Heart left ventricle (tissue), 16 donors: ENCODE results near the gene HDHD3. TPM values are rescaled to one million over a fixed set of nuclear protein-coding genes. Genes with fewer than 3 reads are reported as not detected.

Source experiments
- ATAC-seq, 4 donors: fragments of 200-7000 bp; cut with Tn5 transposase; one replicate each; pipeline ENCODE4 v1.9.1; 2020 to 2022; ENCODE audit warnings: moderate library complexity in 4 of 4, mild to moderate bottlenecking in 3 of 4, moderate number of reproducible peaks in 1 of 4
- DNase-seq, 5 donors: peaks; one replicate each; pipeline ENCODE4 v3.0.0-alpha.2; 2020
- H3K27ac ChIP-seq, 12 donors: fragments of 200-600 bp; sonication (generic) in 4 of 12; one replicate each; pipeline versions ENCODE4 v1.5.0 to v1.8.0; 2016 to 2022; ENCODE audit warnings: mild to moderate bottlenecking in 2 of 12
- H3K27me3 ChIP-seq, 9 donors: fragments of 200-600 bp; sonication (generic) in 2 of 9; one replicate each; pipeline versions ENCODE4 v1.5.1 to v1.8.0; 2016 to 2022; ENCODE audit warnings: mild to moderate bottlenecking in 3 of 9
- H3K36me3 ChIP-seq, 9 donors: fragments of 200-600 bp; sonication (generic) in 2 of 9; one replicate each; pipeline versions ENCODE4 v1.5.0 to v1.8.0; 2018 to 2022; ENCODE audit warnings: mild to moderate bottlenecking in 2 of 9
- H3K4me1 ChIP-seq, 12 donors: fragments of 200-600 bp; sonication (generic) in 4 of 12; one replicate each; pipeline versions ENCODE4 v1.5.0 to v1.8.0; 2016 to 2022; ENCODE audit warnings: mild to moderate bottlenecking in 3 of 12
- H3K4me3 ChIP-seq, 12 donors: fragments of 200-600 bp; sonication (generic) in 4 of 12; one replicate each; pipeline versions ENCODE4 v1.5.0 to v1.8.0; 2017 to 2022; ENCODE audit warnings: mild to moderate bottlenecking in 9 of 12, moderate library complexity in 4 of 12
- H3K9me3 ChIP-seq, 12 donors: fragments of 200-600 bp; sonication (generic) in 4 of 12; one replicate each; pipeline versions ENCODE4 v1.5.0 to v1.8.0; 2016 to 2022; ENCODE audit warnings: mild to moderate bottlenecking in 1 of 12
- CTCF ChIP-seq, 12 donors: fragments of 200-600 bp; sonication (generic) in 4 of 12; IDR thresholded peaks; one replicate each; pipeline versions ENCODE4 v1.5.0 to v1.8.0; 2018 to 2022; ENCODE audit warnings: antibody characterized with exemption in 12 of 12, mild to moderate bottlenecking in 5 of 12
- POLR2A ChIP-seq, 2 donors: fragments of 450-650 bp; IDR thresholded peaks; one replicate each; pipeline ENCODE4 v1.6.1; 2017; ENCODE audit warnings: antibody characterized with exemption in 2 of 2, mild to moderate bottlenecking in 2 of 2, moderate library complexity in 2 of 2
- WGBS, 4 donors: extraction: QIAGEN DNeasy Blood & Tissue Kit in 2 of 4; methylation state at CpG; one replicate each; pipeline versions ENCODE4 v1.1.5 to v1.1.7; 2013 to 2018; 5-methylcytosine and 5-hydroxymethylcytosine counted together
- intact Hi-C, 10 donors: fragments of 100-400 bp; cut with DNase I; formaldehyde crosslinking; loops; one replicate each; pipeline versions ENCODE4 v1.11.1 to v1.14.2; 2022
- polyA plus RNA-seq, 2 donors: library from polyadenylated mRNA; stranded (reverse); fragments of 200-250 nt; gene quantifications; one replicate each; pipeline ENCODE4 v1.2.3, GENCODE V29; 2013
- total RNA-seq, 9 donors: library from RNA; depleted of rRNA in 2 of 9; stranded (reverse); fragments of >200 nt in 2 of 9; fragmentation: NEBNext Ultra II Directional in 3 of 9; extraction: Animal tissue kit (Norgen Biotek cat#: 25700) in 3 of 9; gene quantifications; one replicate each; pipeline versions ENCODE4 v1.1.0 to v1.2.4, GENCODE V29; 2016 to 2023
- donor health status: ischemic (EF 13 %, LVEDD 7.1; RV severe dilation, severe dysfunction).
- donor health status: healthy with polysubstance abuse.
- donor health status: DM: no; HTN: yes; CAD: no.
- donor health status: DM: no; HTN: no; CAD: no.
- donor health status: ischemic (EF 25% LVEDD 6.9; RV normal size, moderate dysfunction).
- donor health status: ischemic (EF 25% LVEDD 5.7; RV mildly dilated, moderate dysfunction).
- donor health status: healthy.
- donor health status: DM: yes; HTN: yes; CAD: no.
- donor health status: ischemic (EF 35%, LVEDD 5.7; RV mildly dilated, moderate dysfunction).
- donor health status: nonischemic (EF 11% LVEDD 7.7; RV severe dilation, severe dysfunction).
- donor health status: DM: yes; HTN: yes; CAD: no.
- donor health status: PGD.
- donor health status: ischemic (EF 29% LVEDD 5.4; RV normal size, mild dysfunction).
- donor health status: nonischemic (EF 23%, LVEDD 6.1; RV moderate dilation, normal function).

Gene HDHD3
- total and polyA plus RNA-seq, 11 donors: 11.7 to 53.8 (median 19.4) TPM

- ATAC-seq: no peak
- WGBS, 4 donors: 93 to 95% (median 94%) methylated on average over 3 of the region's 3 CpGs
- Histone ChIP-seq H3K27me3 (peaks cover 0 to 31% (median 10%) of the 10 kb centered on the region in 9 donors), H3K4me1 (peaks cover 0 to 24% (median 12%) of the 10 kb centered on the region in 12 donors), H3K36me3 (no peaks in the 10 kb centered on the region), H3K9me3 (no peaks in the 10 kb centered on the region), H3K27ac (no peak overlapping the region), H3K4me3 (no peak overlapping the region)
- intact Hi-C loops: loop anchor here in 2 of 10 donors (10.0 kb wide), 2 partner anchors 46 to 74 kb away; partner anchors contain the start of genes CDC26 (in 1 of the 2) and PRPF4 (in 1 of the 2)
- no peak for TF ChIP-seq POLR2A (IDR thresholded peaks at IDR 0.05)
- TF ChIP-seq CTCF (IDR thresholded peaks at IDR 0.05): no peak
- no peak for DNase-seq
Observed at GRCh38 chr9:113348437-113348836, 28.3 kb downstream of the HDHD3 start.

GRCh38 chr9:113345671-113346070 is 31.1 kb downstream of the HDHD3 start:
- Histone ChIP-seq H3K27ac (peak overlapping the region in 4 of 12 donors; percentile 8 to 87 (median 24)), H3K4me1 (peaks cover 0 to 26% (median 15%) of the 10 kb centered on the region in 12 donors), H3K36me3 (no peaks in the 10 kb centered on the region), H3K9me3 (no peaks in the 10 kb centered on the region), H3K4me3 (no peak overlapping the region), H3K27me3 (peaks cover 0 to 12% (median 7%) of the 10 kb centered on the region in 9 donors)
- no peak for DNase-seq
- no peak for ATAC-seq
- WGBS, 4 donors: 0 to 89% (median 43%) methylated on average over 1 of the region's 1 CpG
- TF ChIP-seq CTCF (IDR thresholded peaks at IDR 0.05) (no peak), POLR2A (IDR thresholded peaks at IDR 0.05) (no peak)
- intact Hi-C loops: loop anchor here in 2 of 10 donors (10.0 kb wide), 2 partner anchors 49 to 71 kb away; partner anchors contain the start of genes CDC26 (in 1 of the 2) and PRPF4 (in 1 of the 2)

- Histone ChIP-seq H3K9me3 (no peaks in the 10 kb centered on the region), H3K4me1 (peaks cover 0 to 25% (median 12%) of the 10 kb centered on the region in 12 donors), H3K36me3 (no peaks in the 10 kb centered on the region), H3K27me3 (peaks cover 0 to 10% (median 6%) of the 10 kb centered on the region in 9 donors), H3K27ac (peak overlapping the region in 9 of 12 donors; percentile 8 to 95 (median 84)), H3K4me3 (no peak overlapping the region)
- WGBS, 4 donors: 63 to 74% (median 73%) methylated on average over 2 of the region's 2 CpGs
- no peak for DNase-seq
- intact Hi-C loops: loop anchor here in 2 of 10 donors (10.0 kb wide), 2 partner anchors 50 to 70 kb away; partner anchors contain the start of genes CDC26 (in 1 of the 2) and PRPF4 (in 1 of the 2)
- ATAC-seq: no peak
- TF ChIP-seq CTCF (IDR thresholded peaks at IDR 0.05): no peak
- no peak for TF ChIP-seq POLR2A (IDR thresholded peaks at IDR 0.05)
Observed at GRCh38 chr9:113345190-113345589, 31.6 kb downstream of the HDHD3 start.

- no peaks in the 10 kb centered on the region for H3K36me3 ChIP-seq
- H3K9me3 ChIP-seq: no peaks in the 10 kb centered on the region
- peak; percentile 68 to 92 (median 89) for DNase-seq
- no peak overlapping the region for H3K4me3 ChIP-seq
- H3K27ac ChIP-seq: peak overlapping the region; percentile 67 to 95 (median 82)
- intact Hi-C loops: loop anchor here in 8 of 10 donors (5.0 to 10.0 kb wide), 5 partner anchors 34 to 69 kb away; partner anchors contain the start of genes HDHD3 (in 3 of the 8), ALAD (in 2 of the 8), CDC26 (in 1 of the 8) and PRPF4 (in 1 of the 8)
- H3K4me1 ChIP-seq: peaks cover 0 to 26% (median 12%) of the 10 kb centered on the region in 12 donors
- ATAC-seq: peak; percentile 86 to 93 (median 92)
- TF ChIP-seq POLR2A (IDR thresholded peaks at IDR 0.05): no peak
- no peak for TF ChIP-seq CTCF (IDR thresholded peaks at IDR 0.05)
- H3K27me3 ChIP-seq: no peaks in the 10 kb centered on the region
- WGBS, 4 donors: 18 to 41% (median 28%) methylated on average over 1 of the region's 1 CpG
Observed at GRCh38 chr9:113343732-113344231, 33.0 kb downstream of the HDHD3 start.
